ENCODE results near the gene NIPAL3. TPM values are rescaled to one million over a fixed set of nuclear protein-coding genes. Genes with fewer than 3 reads are reported as not detected.

The NIPAL3 gene
- total RNA-seq, 1 experiment from 2014 or later: 7.7 TPM

- H4K5ac ChIP-seq (ENCODE audit: insufficient read length, low read depth, low read length): no peak overlapping the region
- H4K20me1 ChIP-seq (ENCODE audit: control insufficient read depth, insufficient read depth, insufficient read length): no peaks in the 10 kb centered on the region
- peak overlapping the region; percentile 50 to 75 for H3K4me3 Mint-ChIP-seq
- no peaks in the 10 kb centered on the region for H3K79me1 ChIP-seq (ENCODE audit: insufficient read depth, low read depth, low read length, poor library complexity, severe bottlenecking)
- H2AK5ac ChIP-seq (ENCODE audit: insufficient read length, low read length): no peak overlapping the region
- DNase-seq: peak; percentile 79
- H3K4ac ChIP-seq (ENCODE audit: low read depth, low read length): no peak overlapping the region
- no peak overlapping the region for H2AFZ ChIP-seq (ENCODE audit: low read length)
- H3K23me2 ChIP-seq (ENCODE audit: insufficient read length, low read depth, low read length, poor library complexity, severe bottlenecking): peaks cover 5% of the 10 kb centered on the region
- H2BK20ac ChIP-seq (ENCODE audit: low read depth, low read length, poor library complexity, severe bottlenecking): no peak overlapping the region
- H2BK5ac ChIP-seq (ENCODE audit: insufficient read length, low read length): no peak overlapping the region
- H2BK12ac ChIP-seq (ENCODE audit: insufficient read length, low read depth, low read length): no peak overlapping the region
- peak overlapping the region; percentile 49 for H3K4me2 ChIP-seq (ENCODE audit: insufficient read depth, insufficient read length, low read length)
- peaks cover 44 to 48% of the 10 kb centered on the region in 2 experiments for H3K4me1 Mint-ChIP-seq
- H3T11ph ChIP-seq (ENCODE audit: low read length): no peak overlapping the region
- H3K27ac ChIP-seq (ENCODE audit: insufficient read length, low read depth, low read length): peak overlapping the region; percentile 34
- H3K56ac ChIP-seq (ENCODE audit: insufficient read length, low read depth, low read length): no peak overlapping the region
- H2BK15ac ChIP-seq (ENCODE audit: low read depth, low read length): no peak overlapping the region
- no peaks in the 10 kb centered on the region for H3K9me3 ChIP-seq (ENCODE audit: control insufficient read depth, low read depth, low read length)
- no peak for TF ChIP-seq CTCF (conservative IDR thresholded peaks at IDR 0.05)
- H3K23ac ChIP-seq (ENCODE audit: insufficient read length, low read depth, low read length): no peak overlapping the region
- H3K9me3 Mint-ChIP-seq: peaks cover 2 to 4% of the 10 kb centered on the region in 2 experiments; a peak in 2 of 5 replicates
- no peak overlapping the region for H4K91ac ChIP-seq (ENCODE audit: insufficient read length, low read depth, low read length)
- no peaks in the 10 kb centered on the region for H3K27me3 Mint-ChIP-seq (ENCODE audit: low read depth)
- no peak overlapping the region for H3K14ac ChIP-seq (ENCODE audit: insufficient read depth, low read length)
- H3K27me3 ChIP-seq (ENCODE audit: insufficient read depth, low read length): no peaks in the 10 kb centered on the region
- H3K36me3 Mint-ChIP-seq (ENCODE audit: insufficient read depth in 1 of 3, low read depth in 3 of 3): peaks cover 5 to 9% (median 6%) of the 10 kb centered on the region in 3 experiments; a peak in 4 of 7 replicates
- no peaks in the 10 kb centered on the region for H3K79me2 ChIP-seq (ENCODE audit: insufficient read depth, low read length)
- no peak overlapping the region for H2BK120ac ChIP-seq (ENCODE audit: low read depth, low read length, poor library complexity, severe bottlenecking)
- no peak overlapping the region for H3K18ac ChIP-seq (ENCODE audit: insufficient read length, low read depth, low read length)
- no peak overlapping the region for H4K8ac ChIP-seq (replicated peaks; ENCODE audit: insufficient read length, low read depth, low read length)
- peak overlapping the region; percentile 89 to 98 (median 93) for H3K27ac Mint-ChIP-seq
- WGBS (ENCODE audit: extremely low coverage, insufficient read length, low lambda C conversion rate): no CpG with 5 or more reads among the region's 14 CpGs
- H3K9ac ChIP-seq (ENCODE audit: extremely low read depth, insufficient read length, low read length): no peak overlapping the region
- H3K4me1 ChIP-seq (ENCODE audit: insufficient read depth, low read length): peaks cover 2% of the 10 kb centered on the region; the same call in 1 of the 2 replicates
Observed at GRCh38 chr1:24463776-24464735, 48.5 kb downstream of the NIPAL3 start.

All from H9 (cell line).